Neural progenitor cell (in vitro differentiated cells): ENCODE results near the gene ZFHX3. TPM values are rescaled to one million over a fixed set of nuclear protein-coding genes. Genes with fewer than 3 reads are reported as not detected.

Experiments used
- DNase-seq: peaks from one replicate; pipeline ENCODE4 v3.0.0-alpha.2; 2016; ENCODE audit warnings: low spot score
- H2AFZ ChIP-seq: fragments of 200-600 bp; sonication (generic); replicated peaks from 2 replicates; pipeline ENCODE4 v1.6.1; 2016; ENCODE audit warnings: antibody characterized with exemption
- H3F3A ChIP-seq: fragments of 200-600 bp; sonication (generic); 2 replicates; pipeline ENCODE4 v1.6.1; 2016; ENCODE audit warnings: antibody characterized with exemption, low read depth
- H3K27ac ChIP-seq: fragments of 200-600 bp; sonication (generic); 2 replicates; pipeline ENCODE4 v1.5.1; 2016; ENCODE audit warnings: mild to moderate bottlenecking
- H3K27me3 ChIP-seq: fragments of 200-600 bp; sonication (generic); 2 replicates; pipeline ENCODE4 v1.6.1; 2016; ENCODE audit warnings: mild to moderate bottlenecking, moderate library complexity
- H3K36me3 ChIP-seq: fragments of 200-600 bp; sonication (generic); 2 replicates; pipeline ENCODE4 v1.5.1; 2016
- H3K4me1 ChIP-seq: fragments of 200-600 bp; sonication (generic); 2 replicates; pipeline ENCODE4 v1.6.1; 2016; ENCODE audit warnings: mixed run types
- H3K4me2 ChIP-seq: fragments of 200-600 bp; sonication (generic); 2 replicates; pipeline ENCODE4 v1.6.1; 2016
- H3K4me3 ChIP-seq: fragments of 200-600 bp; sonication (generic); 2 replicates; pipeline ENCODE4 v1.5.1; 2016
- H3K79me2 ChIP-seq: fragments of 200-600 bp; sonication (generic); 2 replicates; pipeline ENCODE4 v1.6.1; 2016; ENCODE audit warnings: low read depth
- H3K9ac ChIP-seq: fragments of 200-600 bp; sonication (generic); 2 replicates; pipeline ENCODE4 v1.6.1; 2016
- H3K9me3 ChIP-seq: fragments of 200-600 bp; sonication (generic); 2 replicates; pipeline ENCODE4 v1.5.1; 2016; ENCODE audit warnings: low read depth
- H4K20me1 ChIP-seq: fragments of 200-600 bp; sonication (generic); 2 replicates; pipeline ENCODE4 v1.6.1; 2016; ENCODE audit warnings: low read depth
- H3K27ac Mint-ChIP-seq: 3 replicates; pipeline ENCODE4 v1.8.0; 2021; ENCODE audit warnings: mixed read lengths
- H3K27me3 Mint-ChIP-seq: 2 replicates; pipeline ENCODE4 v1.8.0; 2022; ENCODE audit warnings: low read depth, mild to moderate bottlenecking, inconsistent platforms, moderate library complexity, mixed read lengths; ENCODE audit not compliant: insufficient read depth
- H3K36me3 Mint-ChIP-seq: 3 replicates; pipeline ENCODE4 v1.8.0; 2021; ENCODE audit warnings: mixed read lengths
- H3K4me1 Mint-ChIP-seq: 3 replicates; pipeline ENCODE4 v1.8.0; 2021; ENCODE audit warnings: mixed read lengths
- H3K4me3 Mint-ChIP-seq: 3 replicates; pipeline ENCODE4 v1.8.0; 2021; ENCODE audit warnings: mild to moderate bottlenecking, moderate library complexity, mixed read lengths
- H3K9me3 Mint-ChIP-seq: 3 replicates; pipeline ENCODE4 v1.8.0; 2020; ENCODE audit warnings: mixed read lengths
- EZH2 ChIP-seq: fragments of 200-600 bp; sonication (generic); IDR thresholded peaks from 2 replicates; pipeline ENCODE4 v1.6.1; 2017; ENCODE audit warnings: antibody characterized with exemption, mild to moderate bottlenecking, moderate library complexity
- EZH2phosphoT487 ChIP-seq: fragments of 200-600 bp; sonication (generic); IDR thresholded peaks from 2 replicates; pipeline ENCODE4 v1.6.1; 2017; ENCODE audit warnings: antibody characterized with exemption
- total RNA-seq: library from RNA; depleted of rRNA; stranded (reverse); fragments of >200 nt; gene quantifications from 2 replicates; pipeline ENCODE4 v1.2.3, GENCODE V29; 2015; ENCODE audit warnings: low replicate concordance
- TF ChIP-seq, protein P1 (sequence below): fragments of 200-600 bp; sonication (generic); IDR thresholded peaks from 2 replicates; pipeline ENCODE4 v1.5.1; 2017; ENCODE audit warnings: antibody characterized with exemption, mild to moderate bottlenecking

The ZFHX3 gene
- total RNA-seq, 1 donor from 2014 or later, result 2.4 TPM

- no peak for DNase-seq
- peaks cover 6% of the 10 kb centered on the region for H3K4me1 ChIP-seq
- no peaks in the 10 kb centered on the region for H3K36me3 ChIP-seq
- Mint-ChIP-seq H3K27ac (peak overlapping the region; percentile 46), H3K36me3 (peaks cover 32% of the 10 kb centered on the region), H3K9me3 (peaks cover 8% of the 10 kb centered on the region), H3K4me3 (no peak overlapping the region), H3K4me1 (peaks cover 34% of the 10 kb centered on the region), H3K27me3 (peaks cover 6% of the 10 kb centered on the region)
- TF ChIP-seq EZH2 (no peak), EZH2phosphoT487 (no peak)
- TF ChIP-seq, protein P1, sequence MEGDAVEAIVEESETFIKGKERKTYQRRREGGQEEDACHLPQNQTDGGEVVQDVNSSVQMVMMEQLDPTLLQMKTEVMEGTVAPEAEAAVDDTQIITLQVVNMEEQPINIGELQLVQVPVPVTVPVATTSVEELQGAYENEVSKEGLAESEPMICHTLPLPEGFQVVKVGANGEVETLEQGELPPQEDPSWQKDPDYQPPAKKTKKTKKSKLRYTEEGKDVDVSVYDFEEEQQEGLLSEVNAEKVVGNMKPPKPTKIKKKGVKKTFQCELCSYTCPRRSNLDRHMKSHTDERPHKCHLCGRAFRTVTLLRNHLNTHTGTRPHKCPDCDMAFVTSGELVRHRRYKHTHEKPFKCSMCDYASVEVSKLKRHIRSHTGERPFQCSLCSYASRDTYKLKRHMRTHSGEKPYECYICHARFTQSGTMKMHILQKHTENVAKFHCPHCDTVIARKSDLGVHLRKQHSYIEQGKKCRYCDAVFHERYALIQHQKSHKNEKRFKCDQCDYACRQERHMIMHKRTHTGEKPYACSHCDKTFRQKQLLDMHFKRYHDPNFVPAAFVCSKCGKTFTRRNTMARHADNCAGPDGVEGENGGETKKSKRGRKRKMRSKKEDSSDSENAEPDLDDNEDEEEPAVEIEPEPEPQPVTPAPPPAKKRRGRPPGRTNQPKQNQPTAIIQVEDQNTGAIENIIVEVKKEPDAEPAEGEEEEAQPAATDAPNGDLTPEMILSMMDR, result no peak
- H3K9me3 ChIP-seq, result no peaks in the 10 kb centered on the region
- no peak overlapping the region for H3K4me3 ChIP-seq
- no peaks in the 10 kb centered on the region for H3K27me3 ChIP-seq
- no peak overlapping the region for H3K4me2 ChIP-seq
- no peak overlapping the region for H3K9ac ChIP-seq
- no peaks in the 10 kb centered on the region for H3K79me2 ChIP-seq
- no peak overlapping the region for H3K27ac ChIP-seq
- H2AFZ ChIP-seq, result no peak overlapping the region
- H4K20me1 ChIP-seq, result no peaks in the 10 kb centered on the region
- H3F3A ChIP-seq, result no peaks in the 10 kb centered on the region
These were observed 172.5 kb downstream of the ZFHX3 start for GRCh38 chr16:72875291-72876031.

DNA sequence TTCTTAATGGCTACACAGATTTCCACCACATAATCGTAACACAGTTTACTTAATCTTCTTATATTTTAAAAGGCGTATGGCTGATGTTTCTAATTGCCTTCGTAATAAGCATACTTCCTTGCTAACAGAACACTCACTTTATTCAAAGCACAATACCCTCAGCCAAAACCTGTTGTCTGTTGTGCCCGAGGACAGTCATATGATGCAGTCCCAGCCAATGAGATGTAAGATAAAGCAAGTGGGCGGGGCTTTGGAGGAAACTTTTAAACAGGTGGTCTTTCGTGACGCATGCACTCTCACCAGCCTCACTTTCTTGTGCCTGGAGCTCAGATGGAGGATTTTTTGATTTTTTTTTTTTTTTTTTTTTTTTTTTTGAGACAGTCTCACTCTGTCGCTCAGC is 174.1 kb downstream of the ZFHX3 start:
- H3F3A ChIP-seq, result no peaks in the 10 kb centered on the region
- H3K27ac ChIP-seq, result no peak overlapping the region
- H3K4me3 ChIP-seq, result no peak overlapping the region
- TF ChIP-seq EZH2, result no peak
- no peak for TF ChIP-seq EZH2phosphoT487
- TF ChIP-seq, protein P1, result no peak
- no peaks in the 10 kb centered on the region for H3K36me3 ChIP-seq
- H3K4me2 ChIP-seq, result no peak overlapping the region
- peaks cover 32% of the 10 kb centered on the region for H3K36me3 Mint-ChIP-seq
- H3K4me1 ChIP-seq, result peaks cover 6% of the 10 kb centered on the region
- H4K20me1 ChIP-seq, result no peaks in the 10 kb centered on the region
- H3K27me3 ChIP-seq, result no peaks in the 10 kb centered on the region
- H3K27ac Mint-ChIP-seq, result no peak overlapping the region
- H3K4me3 Mint-ChIP-seq, result no peak overlapping the region
- peaks cover 8% of the 10 kb centered on the region for H3K9me3 Mint-ChIP-seq
- DNase-seq, result no peak
- peaks cover 31% of the 10 kb centered on the region for H3K4me1 Mint-ChIP-seq
- H3K79me2 ChIP-seq, result no peaks in the 10 kb centered on the region
- H2AFZ ChIP-seq, result no peak overlapping the region
- no peaks in the 10 kb centered on the region for H3K9me3 ChIP-seq
- H3K27me3 Mint-ChIP-seq, result peaks cover 2% of the 10 kb centered on the region
- no peak overlapping the region for H3K9ac ChIP-seq

- no peaks in the 10 kb centered on the region for H3K4me1 ChIP-seq
- no peaks in the 10 kb centered on the region for H3F3A ChIP-seq
- Mint-ChIP-seq H3K27me3 (peaks cover 2% of the 10 kb centered on the region), H3K9me3 (peaks cover 8% of the 10 kb centered on the region), H3K4me3 (no peak overlapping the region), H3K4me1 (peaks cover 23% of the 10 kb centered on the region), H3K27ac (no peak overlapping the region), H3K36me3 (peaks cover 39% of the 10 kb centered on the region)
- H3K27me3 ChIP-seq, result no peaks in the 10 kb centered on the region
- no peak for TF ChIP-seq EZH2phosphoT487
- TF ChIP-seq EZH2, result no peak
- TF ChIP-seq, protein P1, result no peak
- H2AFZ ChIP-seq, result no peak overlapping the region
- H3K4me3 ChIP-seq, result no peak overlapping the region
- no peaks in the 10 kb centered on the region for H4K20me1 ChIP-seq
- no peaks in the 10 kb centered on the region for H3K79me2 ChIP-seq
- DNase-seq, result no peak
- no peak overlapping the region for H3K9ac ChIP-seq
- no peaks in the 10 kb centered on the region for H3K9me3 ChIP-seq
- H3K36me3 ChIP-seq, result no peaks in the 10 kb centered on the region
- H3K4me2 ChIP-seq, result no peak overlapping the region
- no peak overlapping the region for H3K27ac ChIP-seq
These were observed 174.9 kb downstream of the ZFHX3 start for GRCh38 chr16:72873044-72873443.
